NCI-H748 (cell line): Measurements from ENCODE around the gene CHD3.
"Not testable (repeated sequence)": the region's sequence is repeated elsewhere in the genome, so short reads cannot be mapped to it uniquely, and the experiment has no call there.

Experiments used
- DNase-seq: peaks from one replicate; lab custom pipeline; 2025; ENCODE audit not compliant: unreplicated experiment; lab: John Stamatoyannopoulos, UW

The CHD3 gene

GRCh38 chr17:7849751-7850504 is 38.7 kb upstream of the CHD3 start:
- DNase-seq: no peak

GRCh38 chr17:7850701-7851437 is 37.7 kb upstream of the CHD3 start:
- DNase-seq: no peak

GRCh38 chr17:7851438-7852261 is 36.9 kb upstream of the CHD3 start:
- peak; percentile 96 for DNase-seq

DNA sequence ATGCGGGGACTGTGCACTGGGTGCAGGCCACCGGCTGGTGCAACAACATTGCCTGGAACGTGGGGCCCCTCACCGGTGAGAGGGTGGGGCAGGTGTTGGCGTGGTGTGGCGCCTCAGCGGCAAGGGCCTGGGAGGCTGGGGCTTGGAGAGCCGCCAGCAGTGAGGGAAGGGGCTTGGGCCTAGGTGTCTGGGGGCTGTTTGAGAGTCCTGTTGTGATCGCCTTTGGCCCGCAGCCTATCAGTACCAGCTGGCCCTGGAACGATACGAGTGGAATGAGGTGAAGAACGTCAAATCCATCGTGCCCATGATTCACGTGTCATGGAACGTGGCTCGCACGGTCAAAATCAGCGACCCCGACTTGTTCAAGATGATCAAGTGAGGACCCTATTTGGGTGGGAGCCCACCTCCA is 36.3 kb upstream of the CHD3 start:
- no peak for DNase-seq

DNA sequence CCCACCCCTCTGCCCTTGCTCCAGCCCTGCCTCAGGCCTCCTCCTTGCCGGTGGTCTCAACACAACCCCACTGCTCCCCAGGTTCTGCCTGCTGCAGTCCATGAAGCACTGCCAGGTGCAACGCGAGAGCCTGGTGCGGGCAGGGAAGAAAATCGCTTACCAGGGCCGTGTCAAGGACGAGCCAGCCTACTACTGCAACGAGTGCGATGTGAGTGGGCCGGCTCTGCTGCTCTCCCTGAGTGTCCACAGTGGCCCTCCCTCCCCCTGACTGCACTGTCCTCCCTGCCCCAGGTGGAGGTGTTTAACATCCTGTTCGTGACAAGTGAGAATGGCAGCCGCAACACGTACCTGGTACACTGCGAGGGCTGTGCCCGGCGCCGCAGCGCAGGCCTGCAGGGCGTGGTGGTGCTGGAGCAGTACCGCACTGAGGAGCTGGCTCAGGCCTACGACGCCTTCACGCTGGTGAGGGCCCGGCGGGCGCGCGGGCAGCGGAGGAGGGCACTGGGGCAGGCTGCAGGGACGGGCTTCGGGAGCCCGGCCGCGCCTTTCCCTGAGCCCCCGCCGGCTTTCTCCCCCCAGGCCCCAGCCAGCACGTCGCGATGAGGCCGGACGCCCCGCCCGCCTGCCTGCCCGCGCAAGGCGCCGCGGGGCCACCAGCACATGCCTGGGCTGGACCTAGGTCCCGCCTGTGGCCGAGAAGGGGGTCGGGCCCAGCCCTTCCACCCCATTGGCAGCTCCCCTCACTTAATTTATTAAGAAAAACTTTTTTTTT is 35.5 kb upstream of the CHD3 start:
- no peak for DNase-seq

GRCh38 chr17:7853691-7854038 is 34.9 kb upstream of the CHD3 start:
- no peak for DNase-seq

DNA sequence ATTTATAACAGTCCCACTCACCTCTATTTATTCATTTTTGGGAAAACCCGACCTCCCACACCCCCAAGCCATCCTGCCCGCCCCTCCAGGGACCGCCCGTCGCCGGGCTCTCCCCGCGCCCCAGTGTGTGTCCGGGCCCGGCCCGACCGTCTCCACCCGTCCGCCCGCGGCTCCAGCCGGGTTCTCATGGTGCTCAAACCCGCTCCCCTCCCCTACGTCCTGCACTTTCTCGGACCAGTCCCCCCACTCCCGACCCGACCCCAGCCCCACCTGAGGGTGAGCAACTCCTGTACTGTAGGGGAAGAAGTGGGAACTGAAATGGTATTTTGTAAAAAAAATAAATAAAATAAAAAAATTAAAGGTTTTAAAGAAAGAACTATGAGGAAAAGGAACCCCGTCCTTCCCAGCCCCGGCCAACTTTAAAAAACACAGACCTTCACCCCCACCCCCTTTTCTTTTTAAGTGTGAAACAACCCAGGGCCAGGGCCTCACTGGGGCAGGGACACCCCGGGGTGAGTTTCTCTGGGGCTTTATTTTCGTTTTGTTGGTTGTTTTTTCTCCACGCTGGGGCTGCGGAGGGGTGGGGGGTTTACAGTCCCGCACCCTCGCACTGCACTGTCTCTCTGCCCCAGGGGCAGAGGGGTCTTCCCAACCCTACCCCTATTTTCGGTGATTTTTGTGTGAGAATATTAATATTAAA is 34.4 kb upstream of the CHD3 start:
- DNase-seq: no peak

DNA sequence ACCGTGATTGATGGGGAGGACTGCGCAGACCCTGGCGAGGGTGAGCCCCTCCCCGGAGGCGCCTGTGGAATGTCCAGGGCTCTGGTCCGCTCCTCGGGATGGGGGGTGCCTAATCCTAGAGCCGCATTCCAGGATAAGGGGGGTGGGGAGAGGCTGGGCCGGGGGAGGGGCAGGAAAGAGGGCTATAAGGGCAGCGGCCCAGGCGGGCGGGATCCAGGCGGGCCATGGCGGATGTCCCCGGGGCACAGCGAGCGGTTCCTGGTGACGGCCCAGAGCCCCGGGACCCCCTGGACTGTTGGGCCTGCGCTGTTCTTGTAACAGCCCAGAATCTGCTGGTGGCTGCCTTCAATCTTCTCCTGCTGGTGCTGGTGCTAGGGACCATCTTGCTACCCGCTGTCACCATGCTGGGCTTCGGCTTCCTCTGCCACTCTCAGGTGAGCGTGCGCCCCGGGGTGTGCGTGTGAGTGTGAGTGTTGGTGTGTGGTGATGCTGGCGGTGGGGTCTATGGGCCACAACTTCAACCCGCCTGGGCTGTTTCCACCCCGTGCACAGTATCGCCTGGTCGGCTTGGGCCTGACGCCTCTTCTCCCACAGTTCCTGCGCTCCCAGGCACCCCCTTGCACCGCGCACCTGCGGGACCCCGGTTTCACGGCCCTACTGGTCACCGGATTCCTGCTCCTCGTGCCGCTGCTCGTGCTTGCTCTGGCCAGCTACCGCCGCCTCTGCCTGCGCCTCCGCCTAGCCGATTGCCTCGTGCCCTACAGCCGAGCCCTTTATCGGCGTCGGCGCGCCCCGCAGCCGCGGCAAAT is 33.5 kb upstream of the CHD3 start, which contains the start of gene TMEM88:
Gene TMEM88, plus strand, starts transcription at position 216 of the 809 bp plus-strand sequence. Its CDS starts 9 bp downstream, at position 225.
- peak; percentile 51 for DNase-seq

- DNase-seq: no peak
Observed at GRCh38 chr17:7855660-7856010, 33.0 kb upstream of the CHD3 start.

DNA sequence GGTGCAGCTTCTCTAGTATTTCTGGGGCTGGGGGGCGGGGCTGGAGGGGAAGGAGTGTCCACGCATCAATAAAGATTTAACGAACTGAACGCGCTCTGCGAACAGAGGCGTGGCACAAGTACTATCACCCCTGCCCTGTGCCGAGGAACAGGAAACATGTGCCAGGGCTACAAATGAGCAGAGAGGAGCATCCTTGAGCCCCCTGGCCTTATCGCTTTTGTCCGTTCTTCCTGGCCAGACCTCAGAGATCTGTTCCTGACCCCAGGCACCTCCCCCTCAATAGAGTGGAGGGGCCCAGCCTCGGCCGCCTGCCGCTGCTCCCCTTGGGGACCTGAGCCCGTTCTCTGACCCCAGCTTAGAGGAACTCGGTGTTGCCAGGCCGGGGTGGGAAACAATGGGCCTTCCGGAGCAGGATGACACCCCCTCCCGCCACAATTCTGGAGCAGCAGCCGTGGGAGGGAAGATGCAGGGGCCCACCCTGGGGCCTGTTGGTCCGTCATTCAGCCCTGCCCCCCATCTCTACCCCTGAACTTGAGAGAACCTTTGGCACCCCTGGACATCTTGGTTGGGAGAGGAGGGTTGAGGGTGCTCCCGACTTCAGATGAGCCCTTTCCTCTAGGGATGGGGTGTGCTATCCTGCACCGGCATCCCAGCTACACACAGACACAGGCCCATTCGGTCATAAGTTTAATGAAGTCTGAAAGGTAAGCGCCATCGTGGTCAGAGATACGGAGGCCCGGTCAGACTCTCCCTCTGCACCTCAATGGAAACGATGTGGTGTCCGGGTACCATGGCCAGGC is 32.4 kb upstream of the CHD3 start:
- peak; percentile 89 for DNase-seq

DNA sequence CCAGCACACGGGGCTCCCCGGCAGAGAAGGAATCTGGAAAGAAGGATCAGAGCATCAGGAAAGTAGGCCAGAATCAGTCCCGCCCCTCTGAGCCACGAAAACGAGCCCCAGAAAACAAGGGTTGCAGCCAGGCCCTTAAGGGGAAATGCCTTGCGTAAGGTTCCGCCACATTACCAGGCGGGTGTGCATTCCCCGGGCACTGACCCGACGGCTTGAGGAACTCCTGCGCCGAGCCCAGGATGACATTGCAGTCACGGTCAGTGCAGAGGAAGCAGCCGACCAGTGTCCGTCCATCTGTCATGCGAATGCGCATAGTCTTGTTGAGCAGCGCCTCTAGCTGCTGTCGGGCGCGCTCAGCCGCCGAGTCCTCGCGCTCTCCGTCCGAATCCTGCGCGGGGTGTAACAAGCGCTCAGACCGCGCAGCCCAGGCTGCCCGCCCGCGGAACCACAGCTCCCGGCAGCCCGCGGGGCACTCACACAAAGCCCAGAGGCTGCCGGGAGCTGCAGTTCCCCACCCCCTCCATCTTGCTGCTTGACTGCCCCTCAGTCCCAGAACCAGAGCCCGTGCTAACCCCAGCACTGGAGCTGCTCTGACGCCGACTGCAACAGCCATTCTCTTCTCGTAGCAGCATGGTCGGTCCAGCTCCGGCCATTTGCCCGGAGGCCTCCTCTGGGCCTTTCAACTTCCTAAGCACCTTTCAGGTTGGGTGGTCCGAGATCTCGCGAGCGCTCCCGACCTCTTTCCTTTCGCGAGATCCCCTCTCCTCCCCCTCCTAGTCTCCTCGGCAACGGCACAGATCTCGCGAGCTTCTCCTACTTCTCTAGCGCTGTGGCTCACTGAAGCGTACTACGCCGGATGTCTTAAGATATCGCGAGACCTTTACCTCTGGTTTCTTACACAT is 31.5 kb upstream of the CHD3 start, which contains the start of gene NAA38:
Gene NAA38, minus strand, starts transcription at position 749 of the 902 bp plus-strand sequence. Its CDS starts 96 bp downstream, at position 653.
- DNase-seq: peak; percentile 100

DNA sequence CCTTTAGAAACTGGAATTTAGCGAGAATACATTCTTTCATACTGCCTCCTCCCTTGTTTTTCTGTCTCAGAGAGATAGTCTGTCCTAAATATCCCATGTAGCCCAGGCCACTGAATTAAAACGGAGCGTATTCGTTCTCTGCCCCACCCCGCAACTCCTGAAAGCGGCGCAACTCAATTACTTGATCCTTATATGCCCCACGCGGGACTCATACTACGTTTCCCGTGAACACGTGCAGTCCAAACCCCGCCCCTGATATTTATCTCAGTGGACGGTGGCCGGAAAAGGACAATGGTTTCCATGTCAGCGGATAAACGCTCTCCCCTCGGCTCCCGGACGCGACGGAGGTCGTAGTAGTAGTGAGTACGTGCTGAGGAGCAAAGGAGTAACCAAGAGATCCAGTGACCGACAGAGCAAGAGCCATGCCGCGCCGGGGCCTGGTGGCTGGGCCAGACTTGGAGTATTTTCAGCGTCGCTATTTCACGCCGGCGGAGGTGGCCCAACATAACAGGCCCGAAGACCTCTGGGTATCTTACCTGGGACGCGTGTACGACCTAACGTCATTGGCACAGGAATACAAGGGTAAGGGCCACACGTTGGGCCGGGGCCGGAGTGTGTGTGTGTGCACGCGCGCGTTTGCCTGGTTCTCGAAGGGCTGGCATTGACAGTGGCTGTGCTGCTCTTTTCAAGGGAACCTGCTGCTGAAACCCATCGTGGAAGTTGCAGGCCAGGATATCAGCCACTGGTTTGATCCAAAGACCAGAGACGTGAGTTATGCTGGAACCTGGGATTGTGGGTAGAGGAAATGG is 30.7 kb upstream of the CHD3 start, which contains the start of gene CYB5D1:
Gene CYB5D1, plus strand, starts transcription at position 291 of the 809 bp plus-strand sequence. Its CDS starts 132 bp downstream, at position 423.
- peak; percentile 98 for DNase-seq

DNA sequence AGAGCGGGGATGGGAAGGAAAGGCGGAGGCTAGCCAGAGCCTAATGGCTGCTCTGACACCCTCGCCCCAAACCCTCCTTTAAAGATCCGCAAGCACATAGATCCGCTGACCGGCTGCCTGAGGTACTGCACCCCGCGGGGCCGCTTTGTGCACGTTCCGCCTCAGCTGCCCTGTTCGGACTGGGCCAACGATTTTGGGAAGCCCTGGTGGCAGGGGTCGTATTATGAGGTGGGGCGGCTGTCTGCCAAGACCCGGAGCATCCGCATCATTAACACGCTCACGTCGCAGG is 30.1 kb upstream of the CHD3 start:
- DNase-seq: peak; percentile 75

DNA sequence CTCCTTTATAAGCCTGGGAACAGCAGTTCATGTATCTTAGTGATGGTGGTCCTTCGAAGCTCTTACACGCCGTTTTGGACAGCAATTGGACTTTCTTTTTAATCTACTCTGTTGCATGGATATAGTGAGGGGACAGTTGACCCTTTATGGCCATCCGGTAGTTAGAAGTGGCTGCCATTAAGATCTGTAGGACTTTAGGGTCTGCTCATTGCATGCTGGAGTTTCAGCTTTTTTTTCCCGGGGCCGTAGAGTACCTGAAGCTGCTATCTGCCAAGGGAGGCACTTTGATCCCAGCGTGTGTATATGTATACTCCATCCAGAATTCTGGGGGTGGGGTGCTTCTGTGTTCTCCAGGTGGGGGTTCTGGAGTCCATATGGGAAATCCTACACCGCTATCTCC is 29.6 kb upstream of the CHD3 start:
- DNase-seq: no peak

DNA sequence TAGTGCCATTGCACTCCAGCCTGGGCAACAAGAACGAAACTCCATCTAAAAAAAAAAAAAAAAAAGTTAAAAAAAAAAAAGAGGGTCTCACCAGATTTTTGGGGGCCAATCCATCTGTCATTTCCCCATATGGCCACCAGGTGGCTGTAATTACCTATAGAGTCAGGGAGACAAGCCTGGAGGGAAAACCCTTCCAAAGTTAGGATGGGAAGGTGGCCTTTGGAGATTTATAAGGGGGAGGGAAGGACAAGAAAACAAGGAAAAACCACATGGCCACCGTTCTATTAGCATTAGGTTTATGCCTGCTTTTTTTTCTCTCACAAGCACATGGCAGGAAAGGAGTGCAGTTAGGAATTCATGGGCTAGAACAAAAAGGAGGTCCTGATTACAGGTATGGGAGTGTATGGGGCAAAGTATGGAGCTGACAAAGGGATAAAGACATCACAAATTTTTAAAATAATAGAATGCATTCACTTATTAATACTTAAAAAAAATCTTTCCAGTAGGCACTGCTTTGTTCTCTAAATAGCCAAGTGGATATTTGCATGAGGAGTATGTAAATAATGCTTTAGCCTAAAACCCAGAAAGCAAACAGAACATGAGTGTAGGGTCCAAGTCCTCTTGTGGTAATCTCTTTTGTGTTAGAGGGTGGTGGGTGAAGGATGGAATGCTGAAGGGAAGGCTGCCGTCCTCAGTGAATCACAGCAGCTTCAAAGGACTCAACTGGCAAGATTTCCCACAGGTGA is 25.7 kb upstream of the CHD3 start:
- peak; percentile 69 for DNase-seq

DNA sequence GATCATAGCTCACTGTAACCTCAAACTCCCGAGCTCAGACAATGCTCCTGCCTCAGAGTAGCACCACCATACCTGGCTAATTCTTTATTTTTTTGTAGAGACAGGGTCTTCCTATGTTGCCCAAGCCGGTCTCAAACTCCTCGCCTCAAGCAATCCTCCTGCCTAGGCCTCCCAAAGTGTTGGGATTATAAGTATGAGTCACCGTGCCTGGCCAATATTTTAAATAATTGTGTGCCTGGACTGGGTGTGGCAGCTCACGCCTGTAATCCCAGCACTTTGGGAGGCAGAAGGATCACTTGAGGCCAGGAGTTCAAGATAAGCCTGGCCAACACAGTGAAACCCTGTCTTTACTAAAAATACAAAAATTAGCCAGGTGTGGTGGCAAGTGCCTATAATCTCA is 24.2 kb upstream of the CHD3 start:
- not testable (repeated sequence) for DNase-seq
